A172 (cell line): ENCODE data around the gene OXSM. TPM values are rescaled to one million over a fixed set of nuclear protein-coding genes. Genes with fewer than 3 reads are reported as not detected.

Experiments
- DNase-seq: peaks from one replicate; pipeline ENCODE4 v3.0.0-alpha.2; 2015; ENCODE audit warnings: low spot score
- total RNA-seq: library from RNA; depleted of rRNA; stranded (reverse); fragments of >200 nt; shearing (Covaris generic); gene quantifications from 2 replicates; pipeline ENCODE4 v1.2.3, GENCODE V29; 2014; rRNA removed

Gene OXSM
- total RNA-seq, 1 experiment from 2014 or later, result 24.7 TPM

DNA sequence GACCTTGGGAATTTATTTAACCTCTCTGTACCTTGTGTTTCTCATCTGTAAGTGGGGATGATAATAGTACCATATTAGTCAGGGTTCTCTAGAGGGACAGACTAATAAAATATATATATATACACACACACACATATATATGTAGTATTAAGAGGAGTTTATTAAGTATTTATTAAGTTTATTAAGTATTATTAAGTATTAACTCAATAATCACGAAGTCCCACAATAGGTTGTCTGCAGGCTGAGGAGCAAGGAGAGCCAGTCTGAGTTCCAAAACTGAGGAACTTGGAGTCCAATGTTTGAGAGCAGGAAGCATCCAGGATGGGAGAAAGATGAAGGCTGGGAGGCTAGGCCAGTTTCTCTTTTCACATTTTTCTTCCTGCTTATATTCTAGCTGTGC is 14.8 kb downstream of the OXSM start:
- no peak for DNase-seq

DNA sequence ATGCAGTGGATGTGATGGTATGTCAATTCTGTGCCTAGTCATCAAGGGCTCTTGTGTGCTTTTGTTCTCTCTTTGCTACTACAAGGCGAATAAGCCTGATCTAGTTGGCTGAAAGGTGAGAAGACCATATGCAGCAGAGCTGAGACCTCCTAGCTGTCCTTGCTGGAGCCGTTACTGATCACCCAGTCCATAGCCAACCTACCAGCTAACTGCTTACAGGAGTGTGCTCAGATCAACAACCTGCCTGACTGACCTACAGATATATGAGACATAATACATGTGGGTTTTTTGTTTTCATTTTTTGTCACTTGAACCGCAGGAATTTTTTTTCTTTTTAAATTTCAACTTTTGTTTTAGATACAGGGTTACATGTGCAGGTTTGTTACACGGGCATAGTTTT is 22.8 kb downstream of the OXSM start:
- DNase-seq, result no peak

DNA sequence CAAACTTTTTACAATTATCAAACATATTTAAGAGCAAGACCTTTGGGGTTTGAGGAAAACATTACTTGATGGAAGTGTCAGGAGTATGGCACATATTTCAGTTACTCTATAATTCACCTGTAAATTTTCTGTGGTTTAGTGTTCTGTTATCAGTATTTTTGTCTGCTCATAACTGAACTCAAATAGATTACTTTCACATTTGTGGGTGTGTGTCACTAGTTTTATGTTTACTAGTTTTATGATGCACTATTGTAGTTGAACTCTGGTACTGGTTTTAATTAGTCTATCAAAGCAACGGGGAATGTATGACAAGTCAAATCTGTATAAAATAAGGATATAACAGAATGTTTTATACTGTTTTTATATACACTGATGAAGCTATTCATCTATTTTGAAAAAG is 27.2 kb downstream of the OXSM start:
- DNase-seq, result no peak

- DNase-seq, result no peak
Observed at GRCh38 chr3:25817638-25818037, 27.7 kb downstream of the OXSM start.

DNA sequence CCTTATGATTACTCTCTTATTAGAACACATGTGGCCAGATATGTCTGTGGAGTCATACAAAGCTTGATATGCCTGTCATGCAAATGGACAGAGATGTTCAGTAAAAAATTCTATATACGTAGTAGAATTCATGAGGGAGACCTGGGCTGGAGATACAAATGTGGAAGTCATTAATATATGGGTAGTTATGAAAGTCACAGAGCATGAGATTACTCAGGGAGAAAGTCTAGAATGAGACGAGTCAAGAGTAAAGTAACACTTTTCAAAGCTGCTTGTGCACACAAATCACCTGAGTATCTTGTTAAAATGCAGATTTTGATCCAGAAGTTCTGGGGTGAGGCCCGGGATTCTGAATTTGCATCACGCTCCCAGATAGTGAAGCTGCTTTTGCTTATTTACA is 28.4 kb downstream of the OXSM start:
- DNase-seq, result no peak

GRCh38 chr3:25820366-25820765 is 30.5 kb downstream of the OXSM start:
- DNase-seq, result peak; percentile 96

- no peak for DNase-seq
Observed at GRCh38 chr3:25820816-25821486, 31.1 kb downstream of the OXSM start.

GRCh38 chr3:25821746-25822573 is 32.1 kb downstream of the OXSM start:
- no peak for DNase-seq

DNA sequence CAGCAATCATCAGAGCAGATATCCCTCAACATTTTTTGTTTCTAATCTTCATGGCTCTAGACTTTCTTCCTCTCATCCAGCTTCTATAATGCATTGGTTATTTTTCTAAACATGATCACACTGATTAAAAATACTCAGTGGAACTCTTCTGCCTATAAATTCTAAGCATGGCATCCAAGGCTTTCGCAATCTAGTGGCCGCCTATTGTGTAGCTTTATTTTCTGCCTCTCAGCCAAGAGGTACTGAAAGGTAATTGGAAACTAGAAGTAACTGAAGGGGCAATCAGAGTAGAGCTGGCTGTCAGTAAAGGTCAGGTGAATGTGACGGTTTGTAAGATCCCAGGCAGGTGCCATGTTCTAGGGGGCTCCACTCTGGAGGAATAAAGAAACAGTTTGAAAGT is 33.4 kb downstream of the OXSM start:
- no peak for DNase-seq

- DNase-seq, result no peak
Observed at GRCh38 chr3:25826510-25826909, 36.6 kb downstream of the OXSM start.

- no peak for DNase-seq
Observed at GRCh38 chr3:25830373-25831280, 40.7 kb downstream of the OXSM start.

DNA sequence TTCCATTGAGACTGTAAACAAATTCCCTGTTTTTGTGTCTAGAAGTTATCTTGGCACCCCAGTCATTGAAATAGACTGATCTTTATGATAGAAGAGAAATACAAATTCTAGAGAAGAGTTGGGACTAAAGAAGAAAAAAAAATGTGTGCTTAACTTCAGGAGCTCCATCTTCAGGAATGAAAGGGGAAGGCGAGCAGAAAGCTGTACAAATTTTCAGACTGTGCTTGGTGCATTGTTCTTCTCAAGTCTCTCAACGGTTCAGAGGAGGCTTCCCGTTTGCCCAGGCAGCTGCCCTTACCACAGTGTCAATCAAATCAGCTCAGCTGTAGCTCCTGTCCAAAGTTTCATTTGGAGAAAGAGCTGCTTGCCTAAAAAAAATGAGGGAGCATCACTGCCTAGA is 41.7 kb downstream of the OXSM start:
- peak; percentile 46 for DNase-seq

DNA sequence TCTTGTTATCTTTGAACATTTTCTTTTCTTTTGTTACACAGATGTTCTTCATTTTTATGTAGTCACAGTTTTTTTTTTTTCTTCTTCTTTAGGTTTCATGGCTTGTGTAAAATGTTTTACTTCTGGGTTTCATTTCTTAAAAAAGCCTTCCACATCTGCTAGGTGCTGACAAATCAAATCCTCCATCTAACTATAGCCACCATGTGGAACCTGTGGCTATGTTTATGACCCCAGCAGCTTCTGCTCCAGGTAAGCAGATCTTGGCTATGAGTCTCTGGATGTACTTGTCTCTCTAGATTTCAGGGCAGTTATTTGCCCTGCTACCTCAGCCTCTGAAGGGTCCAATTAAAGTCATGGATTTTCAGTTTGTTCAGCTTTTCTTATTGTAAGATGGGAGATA is 44.5 kb downstream of the OXSM start:
- DNase-seq, result no peak

- no peak for DNase-seq
Observed at GRCh38 chr3:25836579-25836978, 46.7 kb downstream of the OXSM start.

- no peak for DNase-seq
Observed at GRCh38 chr3:25837038-25837437, 47.1 kb downstream of the OXSM start.

GRCh38 chr3:25840099-25840498 is 50.2 kb downstream of the OXSM start:
- DNase-seq, result no peak

DNA sequence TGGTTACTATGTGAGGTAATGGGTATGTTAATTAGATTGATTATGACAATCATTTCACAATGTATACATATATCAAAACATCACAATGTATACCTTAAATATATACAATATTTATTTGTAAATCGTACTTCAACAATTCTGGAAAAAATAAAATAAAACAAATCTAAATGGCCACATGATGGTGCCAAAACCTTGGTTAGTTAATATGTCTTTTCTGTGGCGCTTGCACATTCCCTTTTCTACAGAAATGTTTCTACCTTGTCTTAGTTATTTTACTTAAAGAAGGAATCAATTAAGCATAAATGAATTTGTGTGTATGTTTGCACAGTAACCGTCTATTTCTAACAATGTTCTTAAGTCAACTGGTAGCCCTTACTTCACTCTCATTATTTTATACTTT is 53.4 kb downstream of the OXSM start:
- no peak for DNase-seq

Other genes starting within 250 kb of the OXSM start
- 131 and 152 TPM in 2 replicates for gene TOP2B, start 125.2 kb upstream of the OXSM start, total RNA-seq
- 34.5 and 41.6 TPM in 2 replicates for gene NGLY1, start 6.6 kb upstream of the OXSM start, total RNA-seq